Limb (tissue), 2 donors: ENCODE measurements around the gene SF3A2.

Source experiments
- DNase-seq, 2 donors: peaks; one replicate each; pipeline ENCODE4 v3.0.0-alpha.2; 2016; ENCODE audit errors: extremely low spot score in 2 of 2

Gene SF3A2

GRCh38 chr19:2290441-2291184 is 54.0 kb downstream of the SF3A2 start:
- DNase-seq, result no peak

DNA sequence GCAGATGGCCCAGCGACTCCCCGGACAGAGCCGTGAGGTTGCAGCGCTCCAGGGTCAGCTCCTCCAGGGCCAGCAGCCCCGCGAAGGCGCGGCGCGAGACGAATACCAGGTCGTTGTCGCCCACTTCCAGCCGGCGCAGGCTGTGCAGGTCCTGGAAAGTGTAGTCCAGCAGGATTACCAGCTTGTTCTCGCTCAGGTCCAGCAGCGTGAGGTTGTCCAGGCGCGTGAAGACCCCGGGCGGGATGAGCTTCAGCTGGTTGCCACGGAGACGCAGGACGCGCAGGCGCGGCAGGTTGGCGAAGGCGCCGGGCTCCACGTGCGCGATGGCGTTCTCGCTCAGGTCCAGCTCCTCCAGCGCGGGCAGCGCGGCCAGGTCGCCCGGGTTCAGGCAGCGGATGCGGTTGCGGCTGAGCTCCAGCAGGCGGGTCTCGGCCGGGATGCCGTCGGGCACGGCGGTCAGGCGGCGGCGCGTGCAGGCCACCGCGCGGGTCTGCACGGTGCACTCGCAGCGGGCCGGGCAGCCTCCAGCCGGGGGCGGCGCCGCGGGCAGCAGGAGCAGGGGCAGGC is 54.6 kb downstream of the SF3A2 start:
- peak in 1 of 2 donors; percentile 71 for DNase-seq

GRCh38 chr19:2294687-2295335 is 58.2 kb downstream of the SF3A2 start:
- DNase-seq, result no peak

- DNase-seq, result no peak
These were observed 59.5 kb downstream of the SF3A2 start for GRCh38 chr19:2296141-2296540.
